NCI-H2171 treated with DMSO at 0.1 percent for 48 hours (cell line): Measurements from ENCODE around the gene GSN.

Source experiments
- DNase-seq: peaks from one replicate; lab custom pipeline; 2025; lab: John Stamatoyannopoulos, UW

GSN gene

DNA sequence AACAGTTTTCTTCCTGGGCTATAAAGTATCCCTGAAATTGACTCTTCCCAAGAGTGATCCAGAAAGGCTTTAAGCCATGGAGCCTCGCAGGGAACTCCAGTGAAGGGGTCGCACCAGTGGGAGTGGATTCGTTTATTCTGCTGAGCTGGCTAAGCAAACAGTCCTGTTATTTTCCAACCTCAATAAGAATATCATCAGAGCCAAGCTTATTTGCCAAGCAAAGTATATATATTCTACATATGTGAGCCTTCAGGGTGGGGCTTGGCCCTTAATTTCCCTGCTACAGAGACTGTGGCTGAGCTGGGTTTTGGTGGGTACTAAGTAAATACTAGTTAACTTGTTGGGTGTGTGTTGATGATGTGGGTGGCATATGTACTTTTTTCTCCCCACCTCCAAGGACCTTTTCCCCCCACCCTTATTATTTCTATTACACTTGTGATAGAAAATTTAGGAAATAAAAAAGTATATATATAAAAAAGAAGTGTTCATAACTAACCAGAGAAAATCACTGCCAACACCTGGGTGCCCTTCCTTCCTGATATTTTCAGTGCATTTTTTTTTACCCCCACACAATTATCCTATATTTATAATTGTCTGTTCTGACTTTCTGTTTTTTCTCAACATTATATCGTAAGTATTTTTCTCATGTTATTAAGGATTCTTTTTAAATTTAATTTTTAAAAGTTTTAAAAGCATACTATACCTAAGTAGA is 5.3 kb downstream of the GSN start:
- no peak for DNase-seq

DNA sequence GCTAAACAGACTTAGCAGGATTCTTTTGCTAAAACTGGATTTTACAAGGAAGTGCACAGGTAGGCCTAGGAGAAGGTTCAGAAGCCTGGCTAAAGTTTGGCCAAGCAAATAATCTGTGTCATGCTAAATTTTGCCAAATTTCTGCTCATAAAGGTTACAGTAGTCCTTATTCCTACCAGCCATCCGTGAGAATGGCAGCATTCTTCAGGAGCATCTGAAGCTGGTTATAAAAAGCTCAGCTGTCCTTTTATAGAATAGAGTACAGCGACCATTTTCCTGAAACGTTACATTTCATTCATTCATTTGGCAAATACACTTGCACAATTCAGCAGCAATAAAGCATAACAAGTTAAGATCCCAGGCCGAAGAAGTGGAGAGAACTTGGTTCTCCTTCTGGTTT is 6.9 kb downstream of the GSN start:
- DNase-seq = no peak

DNA sequence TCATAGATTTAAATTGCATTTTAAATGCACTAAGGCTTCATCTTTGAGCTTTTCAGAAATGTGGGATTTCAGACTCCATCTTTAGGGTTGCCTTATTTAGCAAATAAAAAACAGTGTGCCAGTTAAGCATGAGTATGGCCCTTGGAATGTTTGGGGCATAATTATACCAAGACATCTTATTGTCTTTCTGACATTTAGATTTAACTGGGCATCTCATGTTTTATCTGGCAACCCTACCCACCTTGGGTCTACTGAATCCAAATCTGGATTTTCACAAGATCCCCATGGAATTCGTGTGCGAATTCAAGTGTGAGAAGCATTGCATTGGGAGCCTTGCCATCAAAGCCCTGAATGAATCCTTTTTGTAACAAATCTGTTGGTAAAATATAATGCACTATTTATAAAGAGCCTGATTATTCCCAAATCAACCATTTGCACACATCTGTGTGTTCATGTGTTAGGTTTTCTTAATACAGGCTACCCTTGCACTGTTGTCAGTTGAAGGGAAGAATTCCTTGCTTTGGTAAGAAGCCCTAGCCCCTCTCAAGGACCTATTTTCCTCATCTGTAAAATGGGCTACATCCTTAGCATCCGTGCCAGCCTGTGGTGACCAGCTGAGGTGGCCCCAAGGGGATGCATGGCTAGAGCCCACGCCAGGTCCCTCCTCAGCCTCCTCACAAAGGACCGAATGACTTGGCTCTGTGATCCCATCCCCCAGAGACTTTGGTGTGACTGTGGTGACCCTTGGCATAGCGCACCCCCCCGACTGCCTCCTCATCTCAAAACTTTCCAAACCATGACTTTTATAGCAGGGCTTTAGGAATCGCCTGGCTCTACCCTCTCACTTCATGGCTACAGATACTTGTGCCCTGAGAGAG is 8.1 kb downstream of the GSN start:
- no peak for DNase-seq

DNA sequence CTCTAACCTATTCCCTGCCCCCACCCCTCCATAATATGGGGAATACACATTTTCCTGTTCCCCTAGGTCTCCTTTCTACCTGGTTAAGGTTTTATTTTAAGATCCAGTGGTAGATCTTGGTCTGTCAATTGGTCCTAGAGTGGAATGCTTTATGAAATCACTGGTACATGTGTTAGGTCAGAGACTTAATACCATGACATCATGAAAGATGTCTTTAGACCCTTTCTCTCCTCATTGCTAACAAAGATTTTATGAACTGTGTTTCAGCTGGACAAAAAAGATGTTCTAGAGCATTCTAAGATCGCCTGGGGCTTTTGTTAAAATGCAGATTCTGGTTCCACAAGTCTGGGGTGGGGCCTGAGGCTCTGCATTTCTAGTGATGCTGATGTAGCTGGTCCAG is 9.1 kb downstream of the GSN start:
- DNase-seq = no peak

DNA sequence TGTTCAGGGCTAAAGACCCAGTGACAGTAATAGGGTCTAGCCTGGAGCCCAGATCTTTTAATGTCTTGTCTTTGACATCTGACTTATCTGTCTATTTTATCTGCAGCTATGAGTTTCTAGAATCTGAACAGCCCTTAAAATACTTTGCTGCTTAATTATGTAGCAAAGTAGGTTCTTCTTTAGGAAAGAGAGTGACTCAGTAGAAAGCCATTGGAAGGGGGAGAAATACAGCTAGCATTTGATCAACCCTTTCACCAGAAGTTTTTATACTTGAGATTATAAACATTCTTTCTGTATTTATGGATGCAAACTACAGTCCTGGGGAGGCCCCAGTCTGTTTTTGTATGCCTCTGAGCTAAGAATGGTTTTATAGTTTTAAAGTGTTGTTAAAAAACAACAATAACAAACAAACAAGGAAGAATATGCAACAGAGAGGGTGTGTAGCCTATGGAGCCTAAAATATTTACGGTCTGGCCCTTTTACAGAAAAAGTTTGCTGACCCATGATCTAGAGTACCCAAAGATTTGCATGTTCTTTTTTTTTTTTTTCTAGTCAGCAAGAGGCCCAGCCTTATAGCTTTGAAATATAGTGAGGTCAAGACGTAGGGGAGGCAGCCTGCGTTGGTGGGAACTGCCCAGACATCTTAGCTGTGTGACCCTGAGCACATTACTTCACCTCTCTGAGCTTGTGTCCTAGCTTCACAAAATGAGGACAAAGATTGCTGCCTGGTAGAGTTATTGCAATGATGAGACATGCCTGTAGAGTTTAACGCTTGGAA is 9.7 kb downstream of the GSN start:
- no peak for DNase-seq

DNA sequence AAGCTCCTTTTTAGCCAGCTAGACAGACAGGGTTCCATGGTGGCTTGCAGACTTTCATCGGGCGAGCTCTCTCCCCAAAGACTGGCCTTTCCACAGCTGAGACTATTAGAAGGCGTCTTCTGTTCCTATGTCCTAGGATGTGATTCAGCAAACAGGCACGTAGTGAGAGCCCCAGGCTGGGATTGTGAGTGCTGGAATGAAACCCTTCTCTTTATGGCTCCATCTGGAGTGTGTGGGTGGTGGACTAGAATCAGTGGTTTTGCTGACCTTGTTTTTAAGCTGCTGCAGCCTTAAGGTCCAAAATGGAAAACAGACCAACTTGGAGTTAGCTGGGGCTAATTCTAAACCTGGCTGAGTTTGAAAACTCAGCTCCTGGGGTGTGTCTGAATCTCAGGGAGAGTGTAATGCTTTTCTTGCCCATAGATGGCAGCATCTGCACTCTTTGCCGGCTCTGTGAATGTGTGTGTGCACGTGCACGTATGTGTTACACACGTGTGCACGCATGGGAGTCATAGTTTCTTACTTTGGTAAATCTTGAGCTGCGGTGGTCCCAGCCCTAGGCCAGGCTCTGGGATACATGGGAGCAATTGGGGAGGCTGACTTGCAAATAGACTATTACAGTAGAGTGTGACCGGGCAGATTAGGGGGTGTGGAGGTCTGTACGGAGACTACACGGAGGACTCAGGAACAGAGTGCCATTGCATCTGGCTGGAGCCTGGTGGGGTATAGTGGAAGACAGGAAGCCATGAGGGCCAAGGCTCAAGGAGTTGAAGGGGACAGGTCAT is 10.7 kb downstream of the GSN start:
- peak; percentile 42 for DNase-seq

DNA sequence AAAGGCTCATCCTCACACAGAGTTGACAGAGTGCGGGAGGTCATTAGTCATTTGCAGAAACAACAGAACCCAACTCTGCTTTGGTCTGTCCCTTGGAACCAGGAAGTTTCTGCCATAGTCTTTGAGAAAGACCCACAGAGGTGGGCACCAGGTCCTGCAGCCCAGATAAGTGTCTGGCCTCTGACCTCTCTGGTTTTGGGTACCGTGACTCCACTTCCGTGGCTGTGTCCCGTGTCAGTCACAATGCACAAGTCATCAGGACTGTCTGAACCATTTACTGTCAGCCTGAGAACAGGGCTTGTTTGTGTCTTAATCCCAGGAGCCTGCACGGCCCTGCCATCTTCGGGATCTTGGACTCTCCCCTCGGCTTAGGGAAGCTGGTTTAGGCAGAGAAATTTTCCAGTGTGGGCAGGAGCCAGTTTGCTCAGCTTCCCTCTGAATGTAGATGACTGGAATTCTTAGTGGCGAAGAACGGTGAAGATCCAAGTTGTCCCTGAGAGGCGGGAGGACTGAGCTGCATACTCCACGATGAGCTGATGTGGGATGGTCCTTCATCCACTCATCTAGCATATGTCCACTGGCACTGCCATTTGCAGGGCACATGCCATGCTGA is 11.9 kb downstream of the GSN start:
- no peak for DNase-seq

DNA sequence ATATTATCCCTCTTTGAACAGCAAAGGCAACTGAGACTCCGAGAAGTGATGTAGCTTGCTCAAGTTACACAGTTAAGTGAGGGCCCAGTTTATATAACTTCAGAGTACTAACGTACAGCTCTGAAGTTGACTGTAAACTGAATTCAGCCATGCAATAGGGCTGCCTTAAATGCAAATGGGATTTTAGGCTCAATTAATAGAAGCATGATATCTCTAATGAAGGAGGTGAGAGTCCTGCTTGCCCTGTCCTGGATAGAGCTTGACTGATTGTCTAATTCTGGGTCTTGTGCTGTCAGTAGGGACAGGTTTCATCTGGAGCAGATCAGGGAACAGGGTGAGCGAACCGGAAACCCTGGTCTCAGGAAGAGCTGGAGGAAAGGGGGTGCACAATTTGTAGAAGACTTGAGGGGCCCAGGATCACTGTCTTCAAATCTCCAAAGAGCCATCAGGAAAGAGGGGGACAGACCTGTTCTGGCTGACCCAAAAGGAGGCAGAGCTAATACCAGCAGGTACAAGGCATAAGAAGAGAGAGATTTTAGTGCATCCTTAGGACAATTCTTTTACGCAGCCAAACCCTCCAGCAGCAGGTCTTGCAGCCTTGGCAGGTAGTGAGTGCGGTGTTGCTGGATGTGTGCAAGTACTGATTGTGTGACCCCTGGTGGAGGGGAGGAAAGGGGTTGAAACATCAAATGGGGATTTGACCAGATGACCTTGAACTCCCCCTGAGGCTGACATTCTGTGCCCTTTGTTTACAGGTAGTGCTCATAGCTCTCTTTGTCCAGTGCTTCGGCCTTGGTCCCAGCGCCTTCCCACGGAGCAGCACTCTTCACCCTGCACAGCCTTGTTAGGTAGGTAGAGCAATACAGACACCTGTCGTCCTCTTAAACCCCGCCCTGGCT is 13.0 kb downstream of the GSN start:
- DNase-seq = peak; percentile 33

DNA sequence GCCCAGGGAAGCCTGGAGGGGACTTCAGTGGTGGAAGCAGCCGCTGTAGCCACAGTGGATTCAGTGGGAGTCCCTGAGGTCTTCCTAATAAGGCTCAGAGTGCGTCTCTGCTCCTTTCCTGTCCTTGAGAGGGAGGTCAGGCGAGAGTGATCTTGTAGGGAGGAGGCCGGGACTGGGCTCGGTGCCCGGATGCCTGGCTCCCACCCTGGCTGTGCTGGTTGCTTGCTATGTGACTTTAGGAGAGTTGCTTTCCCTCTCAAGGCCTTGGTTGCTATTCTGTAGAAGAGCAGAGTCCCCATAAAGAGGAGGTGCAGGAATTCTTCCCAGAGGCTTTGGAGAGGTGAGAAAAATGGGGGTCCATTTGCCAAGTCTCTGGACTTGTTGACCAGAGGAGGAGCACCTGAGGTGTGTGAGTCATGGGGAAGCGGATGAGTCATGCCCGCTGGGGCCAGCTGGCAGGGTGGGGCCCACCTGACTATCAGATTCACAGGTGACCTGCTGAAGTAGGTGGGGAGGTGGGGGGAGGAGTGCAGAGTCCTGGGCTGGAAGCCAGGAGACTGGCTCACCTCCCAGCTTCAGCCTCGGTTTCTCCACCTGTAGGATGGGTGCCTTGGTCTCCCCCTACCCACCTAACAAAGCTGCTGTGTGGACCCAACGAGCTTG is 13.8 kb downstream of the GSN start:
- peak; percentile 86 for DNase-seq

DNA sequence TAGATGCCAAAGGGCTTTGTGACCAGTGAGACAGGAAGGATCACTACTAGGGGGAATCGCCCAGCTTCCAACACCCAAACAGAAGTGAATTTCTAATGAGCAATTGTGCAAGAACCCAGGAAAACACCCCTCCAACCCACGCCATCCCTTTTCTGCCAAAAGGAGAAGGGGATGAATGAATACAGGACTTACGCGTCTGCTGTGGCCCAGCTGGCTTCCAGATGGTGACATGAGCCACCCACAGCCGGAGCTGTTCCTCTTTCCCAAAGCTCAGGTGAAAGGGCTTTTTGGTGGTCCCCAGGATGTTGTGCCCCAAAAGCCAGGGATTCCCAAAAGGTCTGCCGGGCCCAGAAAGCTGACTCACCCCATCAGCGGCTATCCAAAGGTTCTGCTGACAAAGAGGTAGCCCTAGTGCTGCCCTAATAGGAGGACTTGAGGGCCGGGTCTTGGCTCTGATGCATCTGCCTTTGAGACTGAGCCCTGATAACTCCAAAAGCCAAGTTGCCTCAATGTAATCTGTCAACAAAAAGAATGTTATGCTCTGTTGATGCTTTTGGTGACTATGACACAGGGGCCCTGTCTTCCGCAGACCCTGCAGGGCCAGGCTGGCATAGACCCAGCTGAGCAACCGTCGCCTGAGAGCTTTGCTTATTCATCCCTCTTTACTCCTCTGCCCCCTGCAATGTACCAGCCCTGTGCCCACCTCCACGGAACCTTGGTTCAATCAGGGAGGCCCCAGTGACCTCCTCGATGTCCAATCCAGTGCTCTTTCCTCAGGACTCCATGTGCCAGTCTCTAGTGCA is 14.5 kb downstream of the GSN start:
- peak; percentile 67 for DNase-seq

DNA sequence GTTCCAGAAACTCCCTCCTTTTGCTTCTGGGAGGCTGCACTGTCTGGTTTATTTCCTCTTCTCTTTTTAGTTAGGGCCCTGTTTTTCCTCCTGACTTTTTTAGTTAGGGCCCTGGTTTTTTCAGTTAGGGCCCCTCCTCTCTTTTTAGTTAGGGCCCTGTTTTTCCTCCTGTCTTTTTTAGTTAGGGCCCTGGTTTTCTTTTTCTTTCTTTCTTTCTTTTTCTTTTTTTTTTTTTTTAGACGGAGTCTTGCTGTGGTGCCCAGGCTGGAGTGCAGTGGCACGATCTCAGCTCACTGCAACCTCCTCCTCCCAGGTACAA is 15.1 kb downstream of the GSN start:
- no peak for DNase-seq

DNA sequence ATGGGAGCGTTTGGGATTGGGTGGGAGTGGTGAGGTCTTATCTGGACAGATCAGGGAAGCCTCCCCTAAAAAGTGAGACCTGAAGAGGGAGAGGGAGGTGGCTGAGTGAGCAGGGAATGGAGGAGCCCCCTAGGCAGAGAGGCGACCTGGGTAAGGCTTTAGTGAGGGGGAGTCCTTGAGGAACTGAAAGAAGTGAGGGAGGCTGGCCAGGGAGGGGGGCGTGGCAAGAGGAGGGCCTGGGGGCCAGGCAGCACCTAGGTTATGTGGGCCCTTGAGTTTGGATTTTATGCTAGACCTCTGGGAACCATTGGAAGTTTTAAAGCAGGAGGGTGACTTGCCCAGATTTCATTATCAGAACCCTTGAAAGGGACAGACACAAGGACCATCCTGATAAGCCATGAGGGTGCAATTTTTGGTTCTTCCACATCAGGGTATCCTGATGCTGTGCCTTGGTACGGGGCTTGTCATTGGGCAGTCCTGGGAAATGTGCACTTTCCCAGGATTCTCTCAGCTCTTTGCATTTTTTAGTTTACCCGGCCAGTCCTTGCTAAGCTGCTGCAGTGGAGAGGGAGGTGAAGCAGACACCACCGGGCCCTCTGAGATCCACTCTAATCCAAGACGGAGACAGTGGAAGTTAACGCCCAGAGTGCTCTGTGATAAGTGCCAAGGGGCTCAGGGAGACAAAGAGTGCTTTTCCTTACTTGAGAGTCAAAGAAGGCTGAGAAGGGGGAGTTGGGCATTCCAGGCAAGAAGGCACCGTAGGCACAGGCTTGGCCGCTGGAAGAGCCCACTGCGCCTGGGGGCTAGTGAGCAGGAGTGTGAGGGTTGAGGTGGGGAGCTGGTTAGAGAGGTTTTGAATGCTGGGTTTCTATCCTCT is 16.1 kb downstream of the GSN start:
- DNase-seq = no peak

DNA sequence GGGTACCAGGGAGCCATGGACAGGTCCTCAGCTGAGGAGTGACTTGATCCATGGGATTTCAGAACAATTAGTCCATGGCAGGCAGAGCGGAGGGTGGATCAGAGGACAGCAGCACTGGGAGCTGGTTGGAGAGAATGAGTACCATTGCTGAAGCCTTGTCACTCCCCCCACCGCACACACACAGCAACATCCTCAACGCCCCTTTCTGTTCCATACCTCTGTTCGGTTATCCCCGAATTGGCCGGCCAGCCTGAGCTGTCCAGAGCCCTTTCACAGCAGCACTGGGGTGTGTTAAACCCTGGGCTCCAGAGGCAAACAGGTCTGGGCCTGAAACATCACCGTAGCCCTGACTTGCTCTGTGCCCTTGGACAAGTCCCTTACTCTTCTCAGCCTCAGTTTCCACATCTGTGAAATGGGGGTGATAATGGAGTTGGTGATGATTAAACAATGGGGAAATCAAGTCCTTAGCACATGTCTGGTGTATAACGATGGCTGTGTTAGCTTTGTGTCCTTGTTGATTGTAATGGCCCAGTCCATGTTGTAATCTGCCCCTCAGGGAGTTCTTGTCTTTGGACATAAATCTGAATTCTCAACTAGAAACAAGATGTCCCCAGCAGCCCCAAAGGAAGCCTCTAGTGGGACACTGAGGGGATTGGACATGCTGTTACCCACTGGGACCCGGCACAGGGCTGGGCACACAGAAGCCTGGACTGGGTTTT is 16.9 kb downstream of the GSN start:
- no peak for DNase-seq

DNA sequence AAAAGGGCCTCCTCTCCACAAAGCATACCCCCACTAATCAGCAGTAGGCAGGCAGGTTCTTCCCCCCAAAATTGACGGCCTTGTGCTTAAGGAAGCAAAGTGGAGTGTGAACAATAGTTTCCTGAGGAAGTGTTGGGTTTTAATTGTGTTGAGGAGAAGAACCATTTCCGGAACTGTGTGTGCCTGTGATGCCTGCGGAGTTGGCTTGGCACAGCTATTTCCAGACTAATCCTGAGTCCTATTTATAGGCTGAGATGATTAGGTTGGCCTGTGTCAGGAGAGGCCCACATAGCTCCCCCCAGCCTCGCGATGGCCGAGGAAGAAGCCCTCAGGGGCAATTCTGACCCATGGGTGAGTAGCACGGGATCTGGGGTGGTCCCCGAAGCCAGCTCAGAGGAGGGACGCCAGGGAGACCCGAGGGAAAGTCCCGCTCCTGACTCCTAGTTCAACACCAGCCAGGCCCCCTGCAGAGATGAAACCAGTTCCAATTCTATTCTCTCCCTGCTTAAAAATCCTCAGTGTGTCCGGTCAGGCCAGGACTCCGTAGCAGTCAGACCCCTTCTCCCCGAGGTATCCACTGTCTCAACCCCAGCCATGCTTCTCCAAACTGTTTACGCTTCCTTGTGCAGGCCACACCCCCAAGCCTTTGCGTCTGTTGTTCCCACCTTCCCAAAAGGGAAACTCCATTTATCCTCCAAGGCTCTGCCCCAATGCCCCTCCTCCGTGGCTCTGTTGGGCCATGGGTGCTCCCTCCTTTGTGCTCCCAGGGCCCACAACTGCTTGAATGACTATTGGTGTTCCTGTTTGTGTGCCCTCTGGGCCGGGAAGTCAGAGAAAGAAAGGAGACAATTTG is 18.1 kb downstream of the GSN start:
- peak; percentile 21 for DNase-seq

DNA sequence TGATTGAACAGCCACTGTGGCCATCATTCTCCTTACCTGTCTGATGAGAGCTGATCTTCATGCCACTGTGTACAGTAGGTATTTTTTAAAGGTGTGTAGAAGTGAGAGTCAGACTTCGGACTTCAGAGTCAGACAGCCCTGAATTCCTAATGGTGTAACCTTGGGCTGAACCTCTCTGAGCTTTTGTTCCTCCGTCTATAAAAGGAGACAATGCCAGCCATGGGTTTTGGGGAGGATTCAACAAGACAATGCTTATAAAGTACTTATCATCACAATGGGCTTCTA is 18.7 kb downstream of the GSN start:
- no peak for DNase-seq

DNA sequence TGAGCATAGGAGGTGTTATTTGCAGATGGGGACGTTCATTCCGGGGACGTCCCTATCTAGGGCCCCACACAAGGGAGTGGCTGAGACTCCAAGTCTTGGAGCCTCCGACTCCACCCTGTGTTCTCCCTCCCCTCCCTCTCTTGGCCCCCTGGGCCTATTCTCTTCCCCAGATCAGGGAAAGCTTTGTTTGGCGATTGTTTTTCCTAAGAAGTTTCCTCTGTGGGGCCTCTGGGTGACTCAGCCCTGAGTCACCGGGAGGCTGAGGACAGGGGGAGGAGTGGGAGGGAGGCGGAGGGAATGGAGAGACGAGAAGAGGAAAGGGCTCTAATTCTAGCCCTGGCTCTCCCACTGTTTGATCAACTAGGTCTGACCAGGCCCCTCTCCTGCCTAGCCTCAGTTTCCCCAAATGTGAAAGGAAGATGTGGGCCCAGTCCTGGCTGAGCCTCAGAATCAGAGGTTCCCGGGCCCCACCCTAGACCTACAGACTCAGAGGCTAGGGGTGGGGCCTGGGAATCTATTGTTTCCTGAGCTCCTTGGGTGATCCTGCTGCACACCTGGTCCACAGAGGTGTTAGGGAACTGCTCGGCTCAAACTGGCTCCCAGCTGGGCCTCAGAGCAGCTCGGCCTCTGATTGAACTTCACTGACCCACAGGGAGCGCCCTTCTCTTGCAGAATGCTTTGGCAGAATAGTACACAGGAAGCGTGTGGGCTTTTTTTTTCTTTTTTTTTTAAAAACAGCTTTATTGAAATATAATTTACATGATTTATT is 19.2 kb downstream of the GSN start:
- peak; percentile 73 for DNase-seq
